GM15510 (cell line): ENCODE data around the gene ALG12.

Source experiments
- POLR2A ChIP-seq: IDR thresholded peaks from 3 replicates; pipeline ENCODE4 v1.6.1; 2011; ENCODE audit warnings: borderline replicate concordance; ENCODE audit not compliant: insufficient read length; ENCODE audit errors: extremely low read depth

ALG12 gene

GRCh38 chr22:49869086-49869830 lies 49.0 kb downstream of the ALG12 start:
- TF ChIP-seq POLR2A: no peak

- no peak for TF ChIP-seq POLR2A
Observed at GRCh38 chr22:49867303-49868265, 50.7 kb downstream of the ALG12 start.

- no peak for TF ChIP-seq POLR2A
Observed at GRCh38 chr22:49866646-49867045, 51.6 kb downstream of the ALG12 start.

- no peak for TF ChIP-seq POLR2A
Observed at GRCh38 chr22:49866134-49866533, 52.1 kb downstream of the ALG12 start.

- no peak for TF ChIP-seq POLR2A
Observed at GRCh38 chr22:49865156-49865555, 53.1 kb downstream of the ALG12 start.

GRCh38 chr22:49863931-49864330 lies 54.3 kb downstream of the ALG12 start:
- TF ChIP-seq POLR2A: no peak

- no peak for TF ChIP-seq POLR2A
Observed at GRCh38 chr22:49862496-49862776, 55.8 kb downstream of the ALG12 start.

- TF ChIP-seq POLR2A: no peak
Observed at GRCh38 chr22:49861642-49862495, 56.4 kb downstream of the ALG12 start.

GRCh38 chr22:49858827-49859226 lies 59.4 kb downstream of the ALG12 start:
- no peak for TF ChIP-seq POLR2A

- TF ChIP-seq POLR2A: no peak
Observed at GRCh38 chr22:49856766-49857618, 61.2 kb downstream of the ALG12 start.

- no peak for TF ChIP-seq POLR2A
Observed at GRCh38 chr22:49856343-49856742, 61.9 kb downstream of the ALG12 start.

GRCh38 chr22:49855251-49855911 lies 62.9 kb downstream of the ALG12 start:
- no peak for TF ChIP-seq POLR2A

- no peak for TF ChIP-seq POLR2A
Observed at GRCh38 chr22:49853981-49854831, 64.0 kb downstream of the ALG12 start.
